SK-N-SH (cell line): ENCODE results near the gene TACC2. TPM values are rescaled to one million over a fixed set of nuclear protein-coding genes. Genes with fewer than 3 reads are reported as not detected.

Experiments used
- CTCF ChIA-PET: fragments of 300-600, 350-600 bp; formaldehyde crosslinking; extraction: SDS; loops from one replicate; lab custom pipeline; 2021; lab: Yijun Ruan, JAX
- POLR2A ChIA-PET: fragments of 350-600 bp; sonication (Branson Sonifier 250); formaldehyde crosslinking; extraction: SDS; loops from one replicate; lab custom pipeline; 2020; ENCODE audit warnings: antibody characterized with exemption, inconsistent platforms; lab: Yijun Ruan, JAX
- DNase-seq: peaks from one replicate; pipeline ENCODE4 v3.0.0; 2012
- H2AFZ ChIP-seq: fragments of 200-600 bp; sonication (generic); 2 replicates; pipeline ENCODE4 v1.8.1; 2016; ENCODE audit warnings: antibody characterized with exemption, mild to moderate bottlenecking, low read depth
- H3F3A ChIP-seq: fragments of 200-600 bp; sonication (generic); replicated peaks from 2 replicates; pipeline ENCODE3; 2016; ENCODE audit warnings: antibody characterized with exemption, mild to moderate bottlenecking; ENCODE audit not compliant: insufficient read depth
- H3K27ac ChIP-seq, 2 experiments: fragments of 200-500 bp in 1 of 2; fragments of 200-600 bp in 1 of 2; sonication (Bioruptor generic) in 1 of 2; sonication (generic), shearing (Covaris generic) in 1 of 2; 2 replicates each; pipeline versions ENCODE4 v1.5.1 to v1.6.1; 2014 to 2016; ENCODE audit warnings: low read depth in 2 of 2, inconsistent platforms in 1 of 2, low read length in 1 of 2, mild to moderate bottlenecking in 1 of 2, mixed read lengths in 1 of 2
- H3K27me3 ChIP-seq: fragments of 200-600 bp; sonication (generic), shearing (Covaris generic); 2 replicates; pipeline ENCODE4 v1.6.1; 2016; ENCODE audit warnings: mixed run types; ENCODE audit not compliant: insufficient read depth
- H3K36me3 ChIP-seq, 2 experiments: fragments of 200-500 bp in 1 of 2; fragments of 200-600 bp in 1 of 2; sonication (Bioruptor generic) in 1 of 2; sonication (generic) in 1 of 2; replicated peaks in 1 of 2; 2 replicates each; pipeline versions ENCODE3 to v1.5.1; 2014 to 2016; ENCODE audit warnings: low read length in 1 of 2, mild to moderate bottlenecking in 1 of 2; ENCODE audit not compliant: insufficient read depth in 2 of 2, control insufficient read depth in 1 of 2
- H3K4me1 ChIP-seq, 2 experiments: fragments of 200-500 bp in 1 of 2; fragments of 200-600 bp in 1 of 2; sonication (Bioruptor generic) in 1 of 2; sonication (generic), shearing (Covaris generic) in 1 of 2; 2 replicates each; pipeline versions ENCODE4 v1.5.1 to v1.6.1; 2014 to 2016; ENCODE audit warnings: low read depth in 1 of 2, low read length in 1 of 2, mixed run types in 1 of 2; ENCODE audit not compliant: insufficient read depth in 2 of 2, control insufficient read depth in 1 of 2
- H3K4me2 ChIP-seq: fragments of 200-600 bp; sonication (generic), shearing (Covaris generic); 2 replicates; pipeline ENCODE4 v1.6.1; 2017; ENCODE audit warnings: mixed run types
- H3K4me3 ChIP-seq, 2 experiments: fragments of 200-500 bp in 1 of 2; fragments of 200-600 bp in 1 of 2; sonication (Bioruptor generic) in 1 of 2; sonication (generic), shearing (Covaris generic) in 1 of 2; 2 replicates each; pipeline versions ENCODE4 v1.5.1 to v1.8.1; 2014 to 2016; ENCODE audit warnings: low read depth in 2 of 2, inconsistent platforms in 1 of 2, low read length in 1 of 2, mild to moderate bottlenecking in 1 of 2, mixed read lengths in 1 of 2, moderate library complexity in 1 of 2
- H3K79me2 ChIP-seq: fragments of 200-600 bp; sonication (generic); 2 replicates; pipeline ENCODE4 v1.8.1; 2017; ENCODE audit warnings: mild to moderate bottlenecking; ENCODE audit not compliant: insufficient read depth
- H3K9ac ChIP-seq: fragments of 200-600 bp; sonication (generic); 2 replicates; pipeline ENCODE4 v1.6.1; 2017; ENCODE audit warnings: mixed run types
- H3K9me2 ChIP-seq: fragments of 200-600 bp; sonication (generic); 2 replicates; pipeline ENCODE4 v1.6.1; 2017; ENCODE audit warnings: mixed run types
- H3K9me3 ChIP-seq: fragments of 200-600 bp; sonication (generic); 2 replicates; pipeline ENCODE4 v1.6.1; 2017; ENCODE audit warnings: mixed run types, mild to moderate bottlenecking, moderate library complexity
- H4K20me1 ChIP-seq: fragments of 200-600 bp; sonication (generic); 2 replicates; pipeline ENCODE4 v1.6.1; 2017; ENCODE audit warnings: mild to moderate bottlenecking, mixed run types; ENCODE audit not compliant: insufficient read depth
- FOXJ3 ChIP-seq: sonication (generic); formaldehyde crosslinking; IDR thresholded peaks from 2 replicates; pipeline ENCODE4 v1.5.1; 2020; ENCODE audit warnings: mild to moderate bottlenecking, missing genetic modification reagents
- FOXM1 ChIP-seq: IDR thresholded peaks from 2 replicates; pipeline ENCODE4 v1.4.0; 2012; ENCODE audit warnings: low read depth, mild to moderate bottlenecking
- GABPA ChIP-seq: IDR thresholded peaks from 2 replicates; pipeline ENCODE4 v1.4.0; 2012; ENCODE audit warnings: low read depth, mild to moderate bottlenecking
- JUND ChIP-seq: IDR thresholded peaks from 2 replicates; pipeline ENCODE4 v1.4.0; 2012
- RAD21 ChIP-seq: IDR thresholded peaks from 2 replicates; pipeline ENCODE4 v1.6.1; 2012; ENCODE audit warnings: mild to moderate bottlenecking, low read length
- RFX5 ChIP-seq: IDR thresholded peaks from 2 replicates; pipeline ENCODE4 v1.6.1; 2012; ENCODE audit warnings: mild to moderate bottlenecking, improper control_type of control experiment, low read length
- SIN3A ChIP-seq: IDR thresholded peaks from 2 replicates; pipeline ENCODE4 v1.6.1; 2012; ENCODE audit warnings: low read depth, mild to moderate bottlenecking, low read length, moderate library complexity, borderline replicate concordance
- SMC3 ChIP-seq: IDR thresholded peaks from 2 replicates; pipeline ENCODE4 v1.6.1; 2012; ENCODE audit warnings: low read depth, low read length, improper control_type of control experiment
- TAF1 ChIP-seq: IDR thresholded peaks from 2 replicates; pipeline ENCODE4 v1.6.1; 2012; ENCODE audit warnings: low read depth, mild to moderate bottlenecking, low read length, moderate library complexity, borderline replicate concordance
- TCF12 ChIP-seq: IDR thresholded peaks from 2 replicates; pipeline ENCODE4 v1.4.0; 2012
- TEAD4 ChIP-seq: IDR thresholded peaks from 2 replicates; pipeline ENCODE4 v1.4.0; 2012; ENCODE audit warnings: mild to moderate bottlenecking, borderline replicate concordance; ENCODE audit not compliant: insufficient read depth
- WGBS: methylation state at CpG from one replicate; pipeline ENCODE4 v1.1.6; 2017; ENCODE audit warnings: low lambda C conversion rate; 5-methylcytosine and 5-hydroxymethylcytosine counted together
- polyA plus RNA-seq, 3 experiments: library from polyadenylated mRNA; depleted of rRNA; stranded (reverse); fragments of >200 nt; gene quantifications; 2 replicates each; pipeline ENCODE4 v1.2.3, GENCODE V29; 2012
- TF ChIP-seq, protein P1 (sequence below): fragments of 150-350 bp; IDR thresholded peaks from 2 replicates; pipeline ENCODE4 v1.6.1; 2016; ENCODE audit warnings: mild to moderate bottlenecking, low read depth, low read length
- TF ChIP-seq, protein P2 (sequence below): fragments of 150-350 bp; IDR thresholded peaks from 2 replicates; pipeline ENCODE4 v1.6.1; 2017; ENCODE audit warnings: antibody characterized with exemption, low read length, low read depth, borderline replicate concordance
- TF ChIP-seq, protein P3 (sequence below): fragments of 200-600 bp; sonication (generic); IDR thresholded peaks from 2 replicates; pipeline ENCODE4 v1.6.1; 2017; ENCODE audit warnings: antibody characterized with exemption, mild to moderate bottlenecking, moderate library complexity
- TF ChIP-seq, protein P4 (sequence below): IDR thresholded peaks from 2 replicates; pipeline ENCODE4 v1.6.1; 2012; ENCODE audit warnings: mild to moderate bottlenecking, low read depth, low read length, moderate library complexity
- TF ChIP-seq, protein P5 (sequence below): IDR thresholded peaks from 2 replicates; pipeline ENCODE4 v1.4.0; 2012; ENCODE audit warnings: low read depth, borderline replicate concordance
- TF ChIP-seq, protein P6 (sequence below): IDR thresholded peaks from 2 replicates; pipeline ENCODE4 v1.4.0; 2012; ENCODE audit warnings: low read depth

Gene TACC2
- polyA plus RNA-seq, 1 of the 3 experiments (the other 2 are of a cell fraction): 8.8 TPM

DNA sequence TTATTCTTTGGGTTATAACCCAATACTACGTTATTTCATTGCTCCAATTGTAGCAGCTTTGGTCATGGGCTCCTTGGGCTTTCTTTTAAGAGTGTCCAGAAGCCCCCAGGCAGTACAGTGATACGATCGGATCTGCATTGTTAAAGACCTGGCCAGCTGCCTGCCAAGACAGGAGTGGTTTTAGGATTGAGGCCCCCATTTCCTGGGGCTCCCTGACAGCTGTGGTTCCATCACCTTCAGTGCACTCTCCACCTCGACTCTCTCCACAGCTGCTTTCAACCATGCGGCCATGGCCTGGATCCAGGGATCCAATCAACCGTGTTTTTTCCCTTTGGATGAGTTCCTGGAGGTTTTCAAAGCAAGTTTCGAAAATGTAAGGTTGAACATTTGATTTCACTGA is 158.7 kb downstream of the TACC2 start:
- CTCF ChIA-PET: interaction anchor here (0.6 to 1.5 kb wide), 4 partner anchors 15 to 151 kb away, joined by 3 to 6 read pairs (median 3); no protein-coding TSS in a partner anchor

DNA sequence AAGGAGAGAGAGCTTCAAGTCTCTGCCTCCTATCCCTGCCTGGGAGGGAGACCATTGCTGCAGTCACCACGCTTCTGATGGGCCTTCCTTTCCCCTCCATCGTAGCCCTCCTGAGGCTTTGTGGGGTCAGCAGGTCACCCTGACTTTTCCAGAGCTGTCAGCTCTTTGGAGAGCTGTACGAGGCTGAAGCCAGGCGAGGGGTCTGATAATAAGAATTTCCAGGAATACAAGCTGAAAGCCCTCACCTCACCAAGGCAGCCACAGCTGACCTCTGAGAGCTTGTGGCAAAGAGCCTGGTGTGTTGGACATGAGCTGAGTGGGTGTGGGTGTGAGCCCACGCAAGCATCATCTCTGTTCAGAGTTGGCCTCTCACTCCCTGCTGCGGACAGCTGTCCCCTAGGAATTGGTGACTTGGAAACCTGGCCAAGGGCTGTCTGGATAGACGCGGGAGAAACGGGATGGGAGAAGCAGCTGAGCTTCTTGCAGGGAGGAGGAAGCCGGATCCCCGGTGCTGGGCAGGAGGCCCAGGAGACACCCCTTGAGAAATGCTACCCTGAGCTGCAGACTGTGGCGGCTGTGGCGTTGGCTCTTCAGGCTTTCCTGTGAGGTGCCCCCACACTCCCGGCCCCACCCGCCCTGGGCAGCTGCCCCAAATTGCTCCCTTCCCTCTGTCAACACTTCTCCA is 160.1 kb downstream of the TACC2 start:
- POLR2A ChIA-PET: interaction anchor here (0.7 to 0.9 kb wide), 2 partner anchors 10 to 14 kb away, joined by 4 read pairs; no protein-coding TSS in a partner anchor
- no peak for DNase-seq
- no peaks in the 10 kb centered on the region for H3K9me2 ChIP-seq
- H2AFZ ChIP-seq: no peak overlapping the region
- H3K79me2 ChIP-seq: no peaks in the 10 kb centered on the region
- no peaks in the 10 kb centered on the region for H4K20me1 ChIP-seq
- H3K4me3 ChIP-seq: no peak overlapping the region
- H3K27me3 ChIP-seq: no peaks in the 10 kb centered on the region
- no peak overlapping the region for H3K9ac ChIP-seq
- no peaks in the 10 kb centered on the region for H3K36me3 ChIP-seq
- CTCF ChIA-PET: interaction anchor here (0.6 to 1.5 kb wide), 6 partner anchors 13 to 1711 kb away, joined by 3 to 6 read pairs (median 3); no protein-coding TSS in a partner anchor
- H3F3A ChIP-seq: peaks cover under 1% of the 10 kb centered on the region
- H3K9me3 ChIP-seq: no peaks in the 10 kb centered on the region
- 93% methylated on average over 13 of the region's 15 CpGs for WGBS
- peaks cover 0 to 25% of the 10 kb centered on the region in 2 experiments; a peak in 1 of 4 replicates for H3K4me1 ChIP-seq
- H3K4me2 ChIP-seq: no peak overlapping the region
- H3K27ac ChIP-seq: no peak overlapping the region
- TF ChIP-seq GABPA (no peak), FOXJ3 (CRISPR knock-in tag) (no peak), SIN3A (no peak), RFX5 (no peak), TEAD4 (no peak), FOXM1 (no peak)
- TF ChIP-seq, protein P1, sequence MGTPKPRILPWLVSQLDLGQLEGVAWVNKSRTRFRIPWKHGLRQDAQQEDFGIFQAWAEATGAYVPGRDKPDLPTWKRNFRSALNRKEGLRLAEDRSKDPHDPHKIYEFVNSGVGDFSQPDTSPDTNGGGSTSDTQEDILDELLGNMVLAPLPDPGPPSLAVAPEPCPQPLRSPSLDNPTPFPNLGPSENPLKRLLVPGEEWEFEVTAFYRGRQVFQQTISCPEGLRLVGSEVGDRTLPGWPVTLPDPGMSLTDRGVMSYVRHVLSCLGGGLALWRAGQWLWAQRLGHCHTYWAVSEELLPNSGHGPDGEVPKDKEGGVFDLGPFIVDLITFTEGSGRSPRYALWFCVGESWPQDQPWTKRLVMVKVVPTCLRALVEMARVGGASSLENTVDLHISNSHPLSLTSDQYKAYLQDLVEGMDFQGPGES: no peak
- TF ChIP-seq, protein P2, sequence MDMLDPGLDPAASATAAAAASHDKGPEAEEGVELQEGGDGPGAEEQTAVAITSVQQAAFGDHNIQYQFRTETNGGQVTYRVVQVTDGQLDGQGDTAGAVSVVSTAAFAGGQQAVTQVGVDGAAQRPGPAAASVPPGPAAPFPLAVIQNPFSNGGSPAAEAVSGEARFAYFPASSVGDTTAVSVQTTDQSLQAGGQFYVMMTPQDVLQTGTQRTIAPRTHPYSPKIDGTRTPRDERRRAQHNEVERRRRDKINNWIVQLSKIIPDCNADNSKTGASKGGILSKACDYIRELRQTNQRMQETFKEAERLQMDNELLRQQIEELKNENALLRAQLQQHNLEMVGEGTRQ: no peak
- TF ChIP-seq, protein P3, sequence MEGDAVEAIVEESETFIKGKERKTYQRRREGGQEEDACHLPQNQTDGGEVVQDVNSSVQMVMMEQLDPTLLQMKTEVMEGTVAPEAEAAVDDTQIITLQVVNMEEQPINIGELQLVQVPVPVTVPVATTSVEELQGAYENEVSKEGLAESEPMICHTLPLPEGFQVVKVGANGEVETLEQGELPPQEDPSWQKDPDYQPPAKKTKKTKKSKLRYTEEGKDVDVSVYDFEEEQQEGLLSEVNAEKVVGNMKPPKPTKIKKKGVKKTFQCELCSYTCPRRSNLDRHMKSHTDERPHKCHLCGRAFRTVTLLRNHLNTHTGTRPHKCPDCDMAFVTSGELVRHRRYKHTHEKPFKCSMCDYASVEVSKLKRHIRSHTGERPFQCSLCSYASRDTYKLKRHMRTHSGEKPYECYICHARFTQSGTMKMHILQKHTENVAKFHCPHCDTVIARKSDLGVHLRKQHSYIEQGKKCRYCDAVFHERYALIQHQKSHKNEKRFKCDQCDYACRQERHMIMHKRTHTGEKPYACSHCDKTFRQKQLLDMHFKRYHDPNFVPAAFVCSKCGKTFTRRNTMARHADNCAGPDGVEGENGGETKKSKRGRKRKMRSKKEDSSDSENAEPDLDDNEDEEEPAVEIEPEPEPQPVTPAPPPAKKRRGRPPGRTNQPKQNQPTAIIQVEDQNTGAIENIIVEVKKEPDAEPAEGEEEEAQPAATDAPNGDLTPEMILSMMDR: no peak

More for the DNA sequence above, 158.7 kb downstream of the TACC2 start:
- Histone ChIP-seq H3K4me1 (peaks cover under 1 to 33% of the 10 kb centered on the region in 2 experiments; a peak in 2 of 4 replicates), H3K27me3 (no peaks in the 10 kb centered on the region), H3K27ac (no peak overlapping the region), H3F3A (peaks cover 3% of the 10 kb centered on the region), H2AFZ (no peak overlapping the region), H3K79me2 (no peaks in the 10 kb centered on the region), H3K9me2 (no peaks in the 10 kb centered on the region), H3K9me3 (no peaks in the 10 kb centered on the region), H3K4me3 (no peak overlapping the region), H3K9ac (no peak overlapping the region), H3K36me3 (no peaks in the 10 kb centered on the region), H4K20me1 (no peaks in the 10 kb centered on the region), H3K4me2 (no peak overlapping the region)
- TF ChIP-seq TAF1: no peak
- TF ChIP-seq JUND: no peak
- TF ChIP-seq SMC3: no peak
- TF ChIP-seq, protein P4, sequence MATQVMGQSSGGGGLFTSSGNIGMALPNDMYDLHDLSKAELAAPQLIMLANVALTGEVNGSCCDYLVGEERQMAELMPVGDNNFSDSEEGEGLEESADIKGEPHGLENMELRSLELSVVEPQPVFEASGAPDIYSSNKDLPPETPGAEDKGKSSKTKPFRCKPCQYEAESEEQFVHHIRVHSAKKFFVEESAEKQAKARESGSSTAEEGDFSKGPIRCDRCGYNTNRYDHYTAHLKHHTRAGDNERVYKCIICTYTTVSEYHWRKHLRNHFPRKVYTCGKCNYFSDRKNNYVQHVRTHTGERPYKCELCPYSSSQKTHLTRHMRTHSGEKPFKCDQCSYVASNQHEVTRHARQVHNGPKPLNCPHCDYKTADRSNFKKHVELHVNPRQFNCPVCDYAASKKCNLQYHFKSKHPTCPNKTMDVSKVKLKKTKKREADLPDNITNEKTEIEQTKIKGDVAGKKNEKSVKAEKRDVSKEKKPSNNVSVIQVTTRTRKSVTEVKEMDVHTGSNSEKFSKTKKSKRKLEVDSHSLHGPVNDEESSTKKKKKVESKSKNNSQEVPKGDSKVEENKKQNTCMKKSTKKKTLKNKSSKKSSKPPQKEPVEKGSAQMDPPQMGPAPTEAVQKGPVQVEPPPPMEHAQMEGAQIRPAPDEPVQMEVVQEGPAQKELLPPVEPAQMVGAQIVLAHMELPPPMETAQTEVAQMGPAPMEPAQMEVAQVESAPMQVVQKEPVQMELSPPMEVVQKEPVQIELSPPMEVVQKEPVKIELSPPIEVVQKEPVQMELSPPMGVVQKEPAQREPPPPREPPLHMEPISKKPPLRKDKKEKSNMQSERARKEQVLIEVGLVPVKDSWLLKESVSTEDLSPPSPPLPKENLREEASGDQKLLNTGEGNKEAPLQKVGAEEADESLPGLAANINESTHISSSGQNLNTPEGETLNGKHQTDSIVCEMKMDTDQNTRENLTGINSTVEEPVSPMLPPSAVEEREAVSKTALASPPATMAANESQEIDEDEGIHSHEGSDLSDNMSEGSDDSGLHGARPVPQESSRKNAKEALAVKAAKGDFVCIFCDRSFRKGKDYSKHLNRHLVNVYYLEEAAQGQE: no peak
- TF ChIP-seq RAD21: no peak
- no peak for TF ChIP-seq SIN3A
- TF ChIP-seq, protein P5, sequence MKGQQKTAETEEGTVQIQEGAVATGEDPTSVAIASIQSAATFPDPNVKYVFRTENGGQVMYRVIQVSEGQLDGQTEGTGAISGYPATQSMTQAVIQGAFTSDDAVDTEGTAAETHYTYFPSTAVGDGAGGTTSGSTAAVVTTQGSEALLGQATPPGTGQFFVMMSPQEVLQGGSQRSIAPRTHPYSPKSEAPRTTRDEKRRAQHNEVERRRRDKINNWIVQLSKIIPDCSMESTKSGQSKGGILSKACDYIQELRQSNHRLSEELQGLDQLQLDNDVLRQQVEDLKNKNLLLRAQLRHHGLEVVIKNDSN: no peak
- TF ChIP-seq TCF12: no peak
- TF ChIP-seq, protein P6, sequence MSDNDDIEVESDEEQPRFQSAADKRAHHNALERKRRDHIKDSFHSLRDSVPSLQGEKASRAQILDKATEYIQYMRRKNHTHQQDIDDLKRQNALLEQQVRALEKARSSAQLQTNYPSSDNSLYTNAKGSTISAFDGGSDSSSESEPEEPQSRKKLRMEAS: no peak
- no peak for DNase-seq
- 82% methylated on average over 7 of the region's 7 CpGs for WGBS
- POLR2A ChIA-PET: no interaction called here
